Measurements from ENCODE around the gene PRKN.

GRCh38 chr6:162489101-162489976 is 238.2 kb downstream of the PRKN start:
- TF ChIP-seq CTCF (conservative IDR thresholded peaks at IDR 0.05 in 1 of 2, IDR thresholded peaks at IDR 0.05 in 1 of 2; ENCODE audit: low read depth in 1 of 2, low read length in 2 of 2) = no peak
- TF ChIP-seq EZH2 (IDR thresholded peaks at IDR 0.05; ENCODE audit: low read length, missing control alignments) = no peak

Measured in fibroblast of lung (primary cell).